HG03108 (cell line): ENCODE data around the gene BBS1.

ENCODE experiments used
- ATAC-seq: cut with Tn5 transposase; IDR thresholded peaks from one replicate; pipeline ENCODE4 v1.9.1; 2021; ENCODE audit warnings: moderate library complexity; ENCODE audit not compliant: unreplicated experiment

BBS1 gene

GRCh38 chr11:66476841-66477251 is 33.6 kb upstream of the BBS1 start:
- ATAC-seq: no peak

GRCh38 chr11:66477263-66478201 is 32.9 kb upstream of the BBS1 start:
- no peak for ATAC-seq

GRCh38 chr11:66478729-66479393 is 31.6 kb upstream of the BBS1 start:
- ATAC-seq: no peak

GRCh38 chr11:66479394-66480116 is 30.9 kb upstream of the BBS1 start:
- ATAC-seq: no peak

- peak; percentile 85 for ATAC-seq
Observed at GRCh38 chr11:66480117-66480938, 30.1 kb upstream of the BBS1 start, which contains the start of gene DPP3. Gene DPP3 (plus strand): TSS chr11:66480434. CDS start chr11:66482201, 1,767 bp downstream.

GRCh38 chr11:66484806-66485380 is 25.5 kb upstream of the BBS1 start:
- ATAC-seq: no peak

GRCh38 chr11:66488957-66489356 is 21.5 kb upstream of the BBS1 start:
- ATAC-seq: no peak

- no peak for ATAC-seq
Observed at GRCh38 chr11:66489636-66490035, 20.8 kb upstream of the BBS1 start.

- ATAC-seq: no peak
Observed at GRCh38 chr11:66491315-66491935, 19.0 kb upstream of the BBS1 start.

- ATAC-seq: no peak
Observed at GRCh38 chr11:66492161-66492865, 18.1 kb upstream of the BBS1 start.

- no peak for ATAC-seq
Observed at GRCh38 chr11:66493130-66493529, 17.3 kb upstream of the BBS1 start.

- no peak for ATAC-seq
Observed at GRCh38 chr11:66494458-66494857, 16.0 kb upstream of the BBS1 start.

GRCh38 chr11:66494935-66495334 is 15.5 kb upstream of the BBS1 start:
- ATAC-seq: no peak

GRCh38 chr11:66495401-66495854 is 15.0 kb upstream of the BBS1 start:
- ATAC-seq: no peak

GRCh38 chr11:66497206-66497605 is 13.2 kb upstream of the BBS1 start:
- no peak for ATAC-seq

GRCh38 chr11:66498506-66498905 is 11.9 kb upstream of the BBS1 start:
- ATAC-seq: no peak

GRCh38 chr11:66505276-66505816 is 5.1 kb upstream of the BBS1 start:
- no peak for ATAC-seq

GRCh38 chr11:66509131-66509561 is 1.3 kb upstream of the BBS1 start:
- no peak for ATAC-seq

GRCh38 chr11:66510990-66511339 is 530 bp downstream of the BBS1 start:
- no peak for ATAC-seq
